SU-DHL-6 (cell line): ENCODE measurements around the gene CCP110.

Experiments
- CTCF ChIP-seq: fragments of 200-600 bp; sonication (generic); IDR thresholded peaks from one replicate; pipeline ENCODE4 v1.5.1; 2017; ENCODE audit warnings: antibody characterized with exemption, mild to moderate bottlenecking, low read length, moderate library complexity; ENCODE audit not compliant: insufficient read depth, poor library complexity, severe bottlenecking
- EZH2phosphoT487 ChIP-seq: fragments of 200-600 bp; sonication (generic), shearing (Covaris generic); conservative IDR thresholded peaks from 2 replicates; pipeline ENCODE4 v1.6.1; 2018; ENCODE audit warnings: mild to moderate bottlenecking, antibody characterized with exemption, low read length, moderate library complexity, mixed read lengths

GRCh38 chr16:19521471-19522396 is 2.0 kb upstream of the CCP110 start, which contains the start of gene GDE1:
- TF ChIP-seq CTCF (peak; percentile 29), EZH2phosphoT487 (no peak)
